HepG2 (cell line): Measurements from ENCODE around the gene ZNF33B. TPM values are rescaled to one million over a fixed set of nuclear protein-coding genes. Genes with fewer than 3 reads are reported as not detected.

ENCODE experiments used
- EZH2 ChIP-seq: conservative IDR thresholded peaks from 2 replicates; pipeline ENCODE4 v1.6.1; 2012; ENCODE audit warnings: mild to moderate bottlenecking, low read depth, low read length, moderate library complexity
- HNRNPH1 ChIP-seq: fragments of 200-400 bp; formaldehyde crosslinking; optimal IDR thresholded peaks from 2 replicates; pipeline ENCODE3; 2017; ENCODE audit warnings: mild to moderate bottlenecking, low read depth, low read length
- NFE2 ChIP-seq: sonication (generic); formaldehyde crosslinking; IDR thresholded peaks from 2 replicates; pipeline ENCODE4 v1.4.0; 2020; ENCODE audit warnings: missing genetic modification reagents
- PCBP1 ChIP-seq: fragments of 200-400 bp; formaldehyde crosslinking; IDR thresholded peaks from 2 replicates; pipeline ENCODE4 v1.6.1; 2017; ENCODE audit warnings: mild to moderate bottlenecking, low read depth, low read length, borderline replicate concordance
- RFX1 ChIP-seq: fragments of 450-650 bp; IDR thresholded peaks from 2 replicates; pipeline ENCODE4 v1.6.1; 2017
- SMYD3 ChIP-seq: sonication (generic); formaldehyde crosslinking; IDR thresholded peaks from 2 replicates; pipeline ENCODE4 v1.8.1; 2023; ENCODE audit warnings: mild to moderate bottlenecking, missing genetic modification reagents
- ZBTB21 ChIP-seq: sonication (generic); formaldehyde crosslinking; IDR thresholded peaks from 2 replicates; pipeline ENCODE4 v1.4.0; 2020; ENCODE audit warnings: missing genetic modification reagents
- ZEB1 ChIP-seq: IDR thresholded peaks from 2 replicates; pipeline ENCODE4 v1.6.1; 2012; ENCODE audit warnings: mild to moderate bottlenecking, low read depth, inconsistent platforms; ENCODE audit not compliant: insufficient replicate concordance
- ZFY ChIP-seq: sonication (generic); formaldehyde crosslinking; IDR thresholded peaks from 2 replicates; pipeline ENCODE4 v1.4.0; 2020; ENCODE audit warnings: missing genetic modification reagents
- ZNF30 ChIP-seq: sonication (generic); formaldehyde crosslinking; IDR thresholded peaks from 2 replicates; pipeline ENCODE4 v1.5.0; 2020; ENCODE audit warnings: mild to moderate bottlenecking, missing genetic modification reagents
- ZSCAN25 ChIP-seq: sonication (generic); formaldehyde crosslinking; IDR thresholded peaks from 2 replicates; pipeline ENCODE4 v1.8.0; 2022; ENCODE audit warnings: mild to moderate bottlenecking, missing genetic modification reagents
- polyA plus RNA-seq, 8 experiments: library from polyadenylated mRNA; depleted of rRNA in 3 of 8; stranded (reverse) in 7 of 8; unstranded in 1 of 8; fragments of >200 nt; fragmentation: Illumina TruSeq in 4 of 8; extraction: Trizol in 4 of 8; gene quantifications; 2 replicates each; pipeline versions ENCODE4 v1.2.1 to v1.2.3, GENCODE V29; 2011 to 2016; ENCODE audit warnings: low read depth in 4 of 8, missing spikeins in 1 of 8, mixed read lengths in 1 of 8; ENCODE audit not compliant: insufficient read depth in 1 of 8
- total RNA-seq, 5 experiments: library from RNA; depleted of rRNA; stranded (reverse); fragments of >200 nt; fragmentation: Illumina TruSeq; extraction: Trizol; gene quantifications; 2 replicates each; pipeline ENCODE4 v1.2.3, GENCODE V29; 2016; ENCODE audit warnings: low read depth in 1 of 5
- TF ChIP-seq, protein P1 (sequence below), 2 experiments: sonication (generic) in 1 of 2; formaldehyde crosslinking in 1 of 2; IDR thresholded peaks; 2 replicates each; pipeline versions ENCODE4 v1.6.1 to v1.9.0; 2014 to 2022; ENCODE audit warnings: antibody characterized with exemption in 1 of 2, borderline replicate concordance in 1 of 2, inconsistent platforms in 1 of 2, low read depth in 1 of 2, missing genetic modification reagents in 1 of 2
- TF ChIP-seq, protein P2 (sequence below): IDR thresholded peaks from 2 replicates; pipeline ENCODE4 v1.6.1; 2016
- TF ChIP-seq, protein P3 (sequence below): sonication (generic); formaldehyde crosslinking; IDR thresholded peaks from 2 replicates; pipeline ENCODE4 v1.9.0; 2022; ENCODE audit warnings: low read depth, missing genetic modification reagents
- TF ChIP-seq, protein P4 (sequence below): IDR thresholded peaks from 2 replicates; pipeline ENCODE4 v1.6.1; 2016; ENCODE audit warnings: missing genetic modification reagents, missing compliant biosample characterization
- TF ChIP-seq, protein P5 (sequence below): sonication (generic); formaldehyde crosslinking; conservative IDR thresholded peaks from 2 replicates; pipeline ENCODE4 v1.8.0; 2022; ENCODE audit warnings: mild to moderate bottlenecking, moderate library complexity, missing genetic modification reagents
- TF ChIP-seq, protein P6 (sequence below): sonication (generic); formaldehyde crosslinking; IDR thresholded peaks from 2 replicates; pipeline ENCODE4 v1.8.1; 2023; ENCODE audit warnings: missing genetic modification reagents, mild to moderate bottlenecking, borderline replicate concordance

The ZNF33B gene
- total and polyA plus RNA-seq, 2 of the 13 experiments (the other 11 are each of a cell fraction or from before 2014, with no cell fraction given): 18.4 to 23.5 TPM

DNA sequence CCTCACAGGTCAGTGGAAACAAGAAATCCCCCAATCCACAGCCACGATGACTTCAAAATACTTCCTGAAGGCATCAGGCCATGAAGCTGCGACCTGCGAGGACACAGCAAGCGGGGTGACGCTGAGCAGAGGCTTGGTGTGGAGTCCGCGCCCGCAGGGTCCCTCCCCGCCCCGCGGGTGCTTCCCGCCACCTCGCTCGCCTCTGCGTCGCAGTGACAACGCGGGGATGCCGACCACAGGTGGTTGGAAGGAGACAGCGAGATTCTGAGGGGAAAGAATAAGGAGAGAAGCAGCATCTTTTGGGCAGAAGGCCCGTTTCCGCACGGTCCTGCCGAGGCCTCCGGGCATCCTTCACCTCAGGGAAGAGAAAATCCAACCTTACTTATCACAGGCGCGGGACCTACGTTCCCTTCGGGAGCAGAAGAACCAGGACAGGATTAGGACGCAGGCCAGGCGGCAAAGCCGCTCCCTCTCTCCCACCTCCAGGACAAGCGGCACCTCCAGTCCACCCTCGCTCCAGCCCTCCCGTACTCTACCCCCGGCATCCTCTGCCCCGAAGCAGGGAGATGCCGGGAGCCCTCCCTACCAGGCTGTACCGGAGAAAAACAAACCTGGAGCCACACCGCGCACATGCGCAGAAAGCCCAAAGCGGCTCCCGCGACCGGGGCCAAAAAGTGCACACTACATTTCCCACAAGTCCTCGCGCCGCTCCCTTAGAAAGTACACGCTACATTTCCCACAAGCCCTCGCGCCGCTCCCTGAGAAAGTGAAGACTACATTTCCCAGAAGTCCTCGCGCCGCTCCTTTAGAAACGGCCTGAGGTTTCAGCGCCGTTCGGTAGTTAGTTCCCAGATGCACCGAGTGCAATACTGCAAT, 85.9 kb downstream of the ZNF33B start (continued):
- TF ChIP-seq, protein P1, sequence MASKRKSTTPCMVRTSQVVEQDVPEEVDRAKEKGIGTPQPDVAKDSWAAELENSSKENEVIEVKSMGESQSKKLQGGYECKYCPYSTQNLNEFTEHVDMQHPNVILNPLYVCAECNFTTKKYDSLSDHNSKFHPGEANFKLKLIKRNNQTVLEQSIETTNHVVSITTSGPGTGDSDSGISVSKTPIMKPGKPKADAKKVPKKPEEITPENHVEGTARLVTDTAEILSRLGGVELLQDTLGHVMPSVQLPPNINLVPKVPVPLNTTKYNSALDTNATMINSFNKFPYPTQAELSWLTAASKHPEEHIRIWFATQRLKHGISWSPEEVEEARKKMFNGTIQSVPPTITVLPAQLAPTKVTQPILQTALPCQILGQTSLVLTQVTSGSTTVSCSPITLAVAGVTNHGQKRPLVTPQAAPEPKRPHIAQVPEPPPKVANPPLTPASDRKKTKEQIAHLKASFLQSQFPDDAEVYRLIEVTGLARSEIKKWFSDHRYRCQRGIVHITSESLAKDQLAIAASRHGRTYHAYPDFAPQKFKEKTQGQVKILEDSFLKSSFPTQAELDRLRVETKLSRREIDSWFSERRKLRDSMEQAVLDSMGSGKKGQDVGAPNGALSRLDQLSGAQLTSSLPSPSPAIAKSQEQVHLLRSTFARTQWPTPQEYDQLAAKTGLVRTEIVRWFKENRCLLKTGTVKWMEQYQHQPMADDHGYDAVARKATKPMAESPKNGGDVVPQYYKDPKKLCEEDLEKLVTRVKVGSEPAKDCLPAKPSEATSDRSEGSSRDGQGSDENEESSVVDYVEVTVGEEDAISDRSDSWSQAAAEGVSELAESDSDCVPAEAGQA (IDR thresholded peaks at IDR 0.05; ENCODE audit: low read depth): no peak
- TF ChIP-seq, protein P1 (CRISPR knock-in tag; IDR thresholded peaks at IDR 0.05; ENCODE audit: borderline replicate concordance): no peak
- TF ChIP-seq ZEB1 (no peak), ZBTB21 (CRISPR knock-in tag) (no peak), ZNF30 (no peak), RFX1 (no peak), ZFY (peak; percentile 87), SMYD3 (no peak), NFE2 (CRISPR knock-in tag) (no peak), HNRNPH1 (no peak), EZH2 (no peak), ZSCAN25 (CRISPR knock-in tag) (no peak), PCBP1 (no peak)
- TF ChIP-seq, protein P2, sequence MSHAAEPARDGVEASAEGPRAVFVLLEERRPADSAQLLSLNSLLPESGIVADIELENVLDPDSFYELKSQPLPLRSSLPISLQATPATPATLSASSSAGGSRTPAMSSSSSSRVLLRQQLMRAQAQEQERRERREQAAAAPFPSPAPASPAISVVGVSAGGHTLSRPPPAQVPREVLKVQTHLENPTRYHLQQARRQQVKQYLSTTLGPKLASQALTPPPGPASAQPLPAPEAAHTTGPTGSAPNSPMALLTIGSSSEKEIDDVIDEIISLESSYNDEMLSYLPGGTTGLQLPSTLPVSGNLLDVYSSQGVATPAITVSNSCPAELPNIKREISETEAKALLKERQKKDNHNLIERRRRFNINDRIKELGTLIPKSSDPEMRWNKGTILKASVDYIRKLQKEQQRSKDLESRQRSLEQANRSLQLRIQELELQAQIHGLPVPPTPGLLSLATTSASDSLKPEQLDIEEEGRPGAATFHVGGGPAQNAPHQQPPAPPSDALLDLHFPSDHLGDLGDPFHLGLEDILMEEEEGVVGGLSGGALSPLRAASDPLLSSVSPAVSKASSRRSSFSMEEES (CRISPR knock-in tag): no peak
- TF ChIP-seq, protein P3, sequence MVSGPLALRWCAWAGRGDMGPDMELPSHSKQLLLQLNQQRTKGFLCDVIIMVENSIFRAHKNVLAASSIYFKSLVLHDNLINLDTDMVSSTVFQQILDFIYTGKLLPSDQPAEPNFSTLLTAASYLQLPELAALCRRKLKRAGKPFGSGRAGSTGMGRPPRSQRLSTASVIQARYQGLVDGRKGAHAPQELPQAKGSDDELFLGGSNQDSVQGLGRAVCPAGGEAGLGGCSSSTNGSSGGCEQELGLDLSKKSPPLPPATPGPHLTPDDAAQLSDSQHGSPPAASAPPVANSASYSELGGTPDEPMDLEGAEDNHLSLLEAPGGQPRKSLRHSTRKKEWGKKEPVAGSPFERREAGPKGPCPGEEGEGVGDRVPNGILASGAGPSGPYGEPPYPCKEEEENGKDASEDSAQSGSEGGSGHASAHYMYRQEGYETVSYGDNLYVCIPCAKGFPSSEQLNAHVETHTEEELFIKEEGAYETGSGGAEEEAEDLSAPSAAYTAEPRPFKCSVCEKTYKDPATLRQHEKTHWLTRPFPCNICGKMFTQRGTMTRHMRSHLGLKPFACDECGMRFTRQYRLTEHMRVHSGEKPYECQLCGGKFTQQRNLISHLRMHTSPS: no peak
- TF ChIP-seq, protein P4, sequence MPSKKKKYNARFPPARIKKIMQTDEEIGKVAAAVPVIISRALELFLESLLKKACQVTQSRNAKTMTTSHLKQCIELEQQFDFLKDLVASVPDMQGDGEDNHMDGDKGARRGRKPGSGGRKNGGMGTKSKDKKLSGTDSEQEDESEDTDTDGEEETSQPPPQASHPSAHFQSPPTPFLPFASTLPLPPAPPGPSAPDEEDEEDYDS: peak; percentile 95
- TF ChIP-seq, protein P5, sequence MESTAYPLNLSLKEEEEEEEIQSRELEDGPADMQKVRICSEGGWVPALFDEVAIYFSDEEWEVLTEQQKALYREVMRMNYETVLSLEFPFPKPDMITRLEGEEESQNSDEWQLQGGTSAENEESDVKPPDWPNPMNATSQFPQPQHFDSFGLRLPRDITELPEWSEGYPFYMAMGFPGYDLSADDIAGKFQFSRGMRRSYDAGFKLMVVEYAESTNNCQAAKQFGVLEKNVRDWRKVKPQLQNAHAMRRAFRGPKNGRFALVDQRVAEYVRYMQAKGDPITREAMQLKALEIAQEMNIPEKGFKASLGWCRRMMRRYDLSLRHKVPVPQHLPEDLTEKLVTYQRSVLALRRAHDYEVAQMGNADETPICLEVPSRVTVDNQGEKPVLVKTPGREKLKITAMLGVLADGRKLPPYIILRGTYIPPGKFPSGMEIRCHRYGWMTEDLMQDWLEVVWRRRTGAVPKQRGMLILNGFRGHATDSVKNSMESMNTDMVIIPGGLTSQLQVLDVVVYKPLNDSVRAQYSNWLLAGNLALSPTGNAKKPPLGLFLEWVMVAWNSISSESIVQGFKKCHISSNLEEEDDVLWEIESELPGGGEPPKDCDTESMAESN (CRISPR knock-in tag): no peak
- TF ChIP-seq, protein P6, sequence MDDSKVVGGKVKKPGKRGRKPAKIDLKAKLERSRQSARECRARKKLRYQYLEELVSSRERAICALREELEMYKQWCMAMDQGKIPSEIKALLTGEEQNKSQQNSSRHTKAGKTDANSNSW (CRISPR knock-in tag): no peak
